ENCODE measurements around the gene HEXD. TPM values are rescaled to one million over a fixed set of nuclear protein-coding genes. Genes with fewer than 3 reads are reported as not detected.

The HEXD gene
- total RNA-seq, 2 experiments from 2014 or later = 87.9 to 93.2 TPM

DNA sequence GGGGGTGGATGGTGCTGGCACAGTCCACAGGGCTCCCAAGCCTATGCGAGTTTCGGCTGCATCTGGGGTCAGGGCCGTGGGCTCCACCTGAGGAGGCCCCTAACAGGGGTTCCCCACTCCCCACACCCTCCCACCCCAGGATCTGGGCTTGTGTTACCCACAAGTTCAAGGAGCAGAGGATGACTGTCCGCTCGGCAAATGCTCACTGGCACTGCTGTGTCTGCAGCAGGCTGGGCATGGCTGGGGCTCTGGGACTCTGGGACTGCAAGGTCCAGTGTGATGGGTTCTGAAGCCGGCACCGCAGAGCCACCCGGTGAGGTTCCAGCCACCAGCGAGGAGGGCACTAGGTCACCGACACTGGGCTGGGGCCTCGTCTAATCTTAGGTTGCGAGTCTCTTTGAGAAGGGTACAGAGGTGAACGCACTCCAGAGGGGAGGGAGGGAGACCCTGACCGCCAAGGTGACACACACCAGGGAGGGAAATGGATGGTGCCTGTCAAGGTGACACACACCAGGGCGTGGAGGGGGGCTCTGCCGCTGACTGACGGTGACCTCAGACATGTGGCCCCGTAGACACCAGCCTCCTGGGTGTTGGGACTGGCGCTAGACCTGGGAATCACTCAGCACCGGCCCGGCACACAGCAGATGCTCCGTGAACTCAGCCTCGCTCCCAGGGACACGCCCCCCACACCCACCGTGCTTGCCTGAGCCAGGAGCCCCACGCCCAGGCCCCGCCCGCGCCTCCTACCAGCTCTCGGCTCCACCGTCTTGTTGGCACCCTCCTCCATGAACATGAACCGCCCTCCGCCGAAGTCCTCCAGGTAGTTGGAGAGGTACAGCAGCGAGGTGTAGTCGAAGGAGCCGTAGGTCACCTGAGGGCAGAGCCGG, 20.5 kb upstream of the HEXD start:
- intact Hi-C loops (cut with micrococcal nuclease; ENCODE audit: unreplicated experiment) = no loop called here
- POLR2A ChIA-PET = no interaction called here
- H3K27ac ChIP-seq (ENCODE audit: low read depth, low read length, poor library complexity, severe bottlenecking) = no peak overlapping the region

DNA sequence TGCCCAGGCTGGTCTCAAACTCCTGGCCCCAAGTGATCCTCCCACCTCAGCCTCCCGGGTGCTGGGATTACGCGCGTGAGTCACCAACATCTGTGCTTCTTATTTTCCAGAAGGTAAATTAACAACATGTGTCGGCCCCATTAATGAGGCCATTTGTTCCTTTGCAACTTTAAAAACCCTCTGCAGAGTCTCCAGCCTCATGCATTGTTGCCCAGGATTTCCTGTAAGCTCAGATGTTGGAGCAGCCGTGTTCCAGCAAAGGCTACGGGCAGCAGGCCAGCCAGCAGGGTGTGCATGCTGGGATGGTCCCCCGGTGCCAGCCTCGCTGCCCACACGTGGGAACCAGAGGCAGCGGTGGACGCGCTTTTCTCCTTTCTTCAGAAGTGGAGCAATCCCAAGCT, 19.1 kb upstream of the HEXD start:
- no peaks in the 10 kb centered on the region for H3K9me3 ChIP-seq (ENCODE audit: low read length)
- CTCF ChIA-PET (ENCODE audit: unreplicated experiment) = no interaction called here
- no peaks in the 10 kb centered on the region for H3K79me2 ChIP-seq (ENCODE audit: insufficient read depth, low read depth, low read length)
- BruUV-seq (replicated peaks) = no TSS peak
- H3K4me1 ChIP-seq (ENCODE audit: insufficient read depth, low read length, poor library complexity, severe bottlenecking) = peaks cover 29% of the 10 kb centered on the region
- H3K9me2 ChIP-seq (ENCODE audit: insufficient read depth, low read length) = no peaks in the 10 kb centered on the region
- POLR2A ChIA-PET = interaction anchor here (1.1 kb wide), 1 partner anchor 28 kb away, joined by 3 read pairs; no protein-coding TSS in a partner anchor
- peaks cover 36% of the 10 kb centered on the region for H3K36me3 ChIP-seq (ENCODE audit: insufficient read depth, low read length)
- no peaks in the 10 kb centered on the region for H4K20me1 ChIP-seq (ENCODE audit: insufficient read depth, low read length)
- TF ChIP-seq, protein P1, sequence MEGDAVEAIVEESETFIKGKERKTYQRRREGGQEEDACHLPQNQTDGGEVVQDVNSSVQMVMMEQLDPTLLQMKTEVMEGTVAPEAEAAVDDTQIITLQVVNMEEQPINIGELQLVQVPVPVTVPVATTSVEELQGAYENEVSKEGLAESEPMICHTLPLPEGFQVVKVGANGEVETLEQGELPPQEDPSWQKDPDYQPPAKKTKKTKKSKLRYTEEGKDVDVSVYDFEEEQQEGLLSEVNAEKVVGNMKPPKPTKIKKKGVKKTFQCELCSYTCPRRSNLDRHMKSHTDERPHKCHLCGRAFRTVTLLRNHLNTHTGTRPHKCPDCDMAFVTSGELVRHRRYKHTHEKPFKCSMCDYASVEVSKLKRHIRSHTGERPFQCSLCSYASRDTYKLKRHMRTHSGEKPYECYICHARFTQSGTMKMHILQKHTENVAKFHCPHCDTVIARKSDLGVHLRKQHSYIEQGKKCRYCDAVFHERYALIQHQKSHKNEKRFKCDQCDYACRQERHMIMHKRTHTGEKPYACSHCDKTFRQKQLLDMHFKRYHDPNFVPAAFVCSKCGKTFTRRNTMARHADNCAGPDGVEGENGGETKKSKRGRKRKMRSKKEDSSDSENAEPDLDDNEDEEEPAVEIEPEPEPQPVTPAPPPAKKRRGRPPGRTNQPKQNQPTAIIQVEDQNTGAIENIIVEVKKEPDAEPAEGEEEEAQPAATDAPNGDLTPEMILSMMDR (conservative IDR thresholded peaks at IDR 0.05; ENCODE audit: low read length) = no peak
- TF ChIP-seq EZH2phosphoT487 (IDR thresholded peaks at IDR 0.05; ENCODE audit: borderline replicate concordance, low read depth, low read length) = no peak
- intact Hi-C loops (cut with micrococcal nuclease; ENCODE audit: unreplicated experiment) = no loop called here
- no peak for DNase-seq (ENCODE audit: low spot score)
- H2AFZ ChIP-seq (ENCODE audit: low read length) = no peak overlapping the region
- no peak overlapping the region for H3K4me2 ChIP-seq (ENCODE audit: low read length)
- no peak overlapping the region for H3K27ac ChIP-seq (ENCODE audit: low read depth, low read length, poor library complexity, severe bottlenecking)
- H3K4me3 ChIP-seq (ENCODE audit: low read depth, low read length, poor library complexity, severe bottlenecking) = no peak overlapping the region

More for the DNA sequence above, 20.5 kb upstream of the HEXD start:
- Histone ChIP-seq H3K36me3 (ENCODE audit: insufficient read depth, low read length) (peaks cover 23% of the 10 kb centered on the region), H3K4me3 (ENCODE audit: low read depth, low read length, poor library complexity, severe bottlenecking) (no peak overlapping the region), H3K9me3 (ENCODE audit: low read length) (no peaks in the 10 kb centered on the region), H3K4me1 (ENCODE audit: insufficient read depth, low read length, poor library complexity, severe bottlenecking) (peaks cover 18% of the 10 kb centered on the region), H3K79me2 (ENCODE audit: insufficient read depth, low read depth, low read length) (no peaks in the 10 kb centered on the region), H3K9me2 (ENCODE audit: insufficient read depth, low read length) (no peaks in the 10 kb centered on the region), H4K20me1 (ENCODE audit: insufficient read depth, low read length) (no peaks in the 10 kb centered on the region), H2AFZ (ENCODE audit: low read length) (no peak overlapping the region), H3K4me2 (ENCODE audit: low read length) (no peak overlapping the region)
- TF ChIP-seq, protein P1 (conservative IDR thresholded peaks at IDR 0.05; ENCODE audit: low read length) = no peak
- no TSS peak for BruUV-seq (replicated peaks)
- CTCF ChIA-PET (ENCODE audit: unreplicated experiment) = no interaction called here
- DNase-seq (ENCODE audit: low spot score) = no peak

DNA sequence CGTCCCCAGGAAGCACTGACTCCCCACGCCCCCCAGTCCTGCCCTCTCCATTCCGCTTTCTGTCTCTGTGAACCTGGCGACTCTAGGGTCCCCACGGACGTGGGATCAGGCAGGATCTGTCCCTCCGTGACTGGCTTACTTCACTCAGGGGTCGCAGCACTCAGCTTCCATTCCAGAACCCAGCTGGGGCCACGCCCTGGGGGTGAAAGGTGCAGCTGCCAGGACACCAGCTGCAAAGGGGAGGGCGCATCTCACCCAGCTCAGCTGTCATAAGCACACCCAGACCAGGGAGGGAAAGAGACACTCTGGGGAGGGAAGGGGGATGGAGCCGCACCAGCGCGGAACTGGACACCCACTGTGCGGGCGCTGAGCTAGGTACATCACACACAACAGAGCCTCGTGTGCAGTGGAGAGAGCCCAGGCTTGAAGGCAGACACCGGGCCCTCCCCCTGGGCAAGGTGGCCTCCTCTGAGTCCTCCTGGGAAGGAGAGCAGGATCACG, 18.5 kb upstream of the HEXD start:
- BruUV-seq (replicated peaks) = no TSS peak
- intact Hi-C loops (cut with micrococcal nuclease; ENCODE audit: unreplicated experiment) = no loop called here
- H3K79me2 ChIP-seq (ENCODE audit: insufficient read depth, low read depth, low read length) = no peaks in the 10 kb centered on the region
- no peaks in the 10 kb centered on the region for H3K9me2 ChIP-seq (ENCODE audit: insufficient read depth, low read length)
- H3K27ac ChIP-seq (ENCODE audit: low read depth, low read length, poor library complexity, severe bottlenecking) = no peak overlapping the region
- ChIA-PET POLR2A (interaction anchor here (1.1 kb wide), 1 partner anchor 29 kb away, joined by 3 read pairs; no protein-coding TSS in a partner anchor), CTCF (ENCODE audit: unreplicated experiment) (no interaction called here)
- H2AFZ ChIP-seq (ENCODE audit: low read length) = no peak overlapping the region
- no peaks in the 10 kb centered on the region for H3K9me3 ChIP-seq (ENCODE audit: low read length)
- TF ChIP-seq, protein P1 (conservative IDR thresholded peaks at IDR 0.05; ENCODE audit: low read length) = no peak
- no peak for TF ChIP-seq EZH2phosphoT487 (IDR thresholded peaks at IDR 0.05; ENCODE audit: borderline replicate concordance, low read depth, low read length)
- peaks cover 29% of the 10 kb centered on the region for H3K4me1 ChIP-seq (ENCODE audit: insufficient read depth, low read length, poor library complexity, severe bottlenecking)
- no peak overlapping the region for H3K4me3 ChIP-seq (ENCODE audit: low read depth, low read length, poor library complexity, severe bottlenecking)
- no peak overlapping the region for H3K4me2 ChIP-seq (ENCODE audit: low read length)
- no peak for DNase-seq (ENCODE audit: low spot score)
- peaks cover 41% of the 10 kb centered on the region for H3K36me3 ChIP-seq (ENCODE audit: insufficient read depth, low read length)
- no peaks in the 10 kb centered on the region for H4K20me1 ChIP-seq (ENCODE audit: insufficient read depth, low read length)
